ENCODE data around the gene PIGB. TPM values are rescaled to one million over a fixed set of nuclear protein-coding genes. Genes with fewer than 3 reads are reported as not detected.

Gene PIGB
- total and polyA plus RNA-seq, 2 of the 8 experiments (the other 6 are each of a cell fraction or from before 2014, with no cell fraction given), result 4.3 to 11.7 TPM

DNA sequence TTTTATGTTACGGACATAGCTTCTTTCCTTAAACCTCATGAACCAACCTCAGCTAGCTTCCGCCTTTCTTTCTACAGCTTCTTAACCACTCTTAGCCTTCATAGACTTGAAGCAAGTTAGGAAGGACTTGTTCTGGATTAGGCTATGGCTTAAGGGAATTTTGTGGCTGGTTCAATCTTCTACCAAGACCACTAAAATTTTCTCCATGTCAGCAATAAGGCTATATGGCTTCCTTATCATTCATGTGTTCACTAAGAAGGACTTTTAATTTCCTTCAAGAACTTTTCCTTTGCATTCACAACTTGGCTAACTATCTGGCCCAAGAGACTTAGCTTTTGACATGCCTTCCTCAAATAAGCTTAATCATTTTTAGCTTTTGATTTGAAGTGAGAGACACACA, 64.7 kb downstream of the PIGB start:
- CTCF ChIA-PET (ENCODE audit: partially characterized antibody), result no interaction called here
- POLR2A ChIA-PET (ENCODE audit: partially characterized antibody), result no interaction called here
- H3K14ac ChIP-seq (ENCODE audit: insufficient read length), result no peak overlapping the region
- TF ChIP-seq SP1 (IDR thresholded peaks at IDR 0.05; ENCODE audit: low read depth, low read length) (no peak), GTF2F1 (IDR thresholded peaks at IDR 0.05; ENCODE audit: borderline replicate concordance, low read depth, low read length) (no peak), HDAC2 (IDR thresholded peaks at IDR 0.05; ENCODE audit: borderline replicate concordance in 1 of 2, low read depth in 2 of 2, low read length in 2 of 2) (no peak), KDM5A (IDR thresholded peaks at IDR 0.05; ENCODE audit: low read length) (no peak), BACH1 (IDR thresholded peaks at IDR 0.05; ENCODE audit: low read length) (no peak), CHD2 (IDR thresholded peaks at IDR 0.05; ENCODE audit: low read length) (no peak), CTBP2 (IDR thresholded peaks at IDR 0.05; ENCODE audit: borderline replicate concordance, insufficient read depth, insufficient read length, low read length) (no peak), POLR2A (IDR thresholded peaks at IDR 0.05; ENCODE audit: control extremely low read depth in 1 of 2, low read depth in 2 of 2, low read length in 2 of 2) (no peak), TCF12 (IDR thresholded peaks at IDR 0.05; ENCODE audit: low read depth, low read length) (no peak), GABPA (IDR thresholded peaks at IDR 0.05; ENCODE audit: borderline replicate concordance, insufficient read depth, low read length) (no peak), TAF1 (IDR thresholded peaks at IDR 0.05; ENCODE audit: low read depth, low read length) (no peak), SRF (IDR thresholded peaks at IDR 0.05; ENCODE audit: low read depth, low read length) (no peak), PHF8 (conservative IDR thresholded peaks at IDR 0.05; ENCODE audit: low read depth, low read length) (no peak), CEBPB (IDR thresholded peaks at IDR 0.05; ENCODE audit: low read depth, low read length) (no peak)

More for the DNA sequence above, 64.7 kb downstream of the PIGB start:
- no peak overlapping the region for H3K4me2 ChIP-seq (ENCODE audit: insufficient read depth in 1 of 2, low read depth in 2 of 2, low read length in 2 of 2)
- H3K4me1 ChIP-seq (replicated peaks in 1 of 4; ENCODE audit: control insufficient read depth in 3 of 4, insufficient read depth in 4 of 4, low read length in 3 of 4), result no peaks in the 10 kb centered on the region
- no peak overlapping the region for H2AFZ ChIP-seq (ENCODE audit: low read length)
- H3K4me3 ChIP-seq (ENCODE audit: extremely low read depth in 1 of 4, insufficient read depth in 2 of 4, low read depth in 3 of 4, low read length in 4 of 4), result no peak overlapping the region
- no peaks in the 10 kb centered on the region for H3K27me3 ChIP-seq (replicated peaks in 1 of 4; ENCODE audit: control insufficient read depth in 3 of 4, extremely low read depth in 1 of 4, insufficient read depth in 3 of 4, low read length in 3 of 4)
- DNase-seq (ENCODE audit: low read depth in 1 of 2, low spot score in 2 of 2) (no peak), FAIRE-seq (no peak)
- H2BK5ac ChIP-seq (ENCODE audit: low read depth, low read length), result no peak overlapping the region
- H4K8ac ChIP-seq (ENCODE audit: extremely low read depth, insufficient read depth, low read length), result no peak overlapping the region
- H3K79me2 ChIP-seq (ENCODE audit: control insufficient read depth in 1 of 2, insufficient read depth in 2 of 2, low read length in 2 of 2), result no peaks in the 10 kb centered on the region
- no peak overlapping the region for H4K5ac ChIP-seq (ENCODE audit: insufficient read length, low read depth, low read length)
- H3K9ac ChIP-seq (replicated peaks in 1 of 4; ENCODE audit: extremely low read depth in 1 of 4, low read depth in 3 of 4, low read length in 3 of 4), result no peak overlapping the region
- no peak overlapping the region for H3K4ac ChIP-seq (replicated peaks; ENCODE audit: insufficient read length, low read depth, low read length)
- H3K18ac ChIP-seq (ENCODE audit: extremely low read depth, low read length), result no peak overlapping the region
- H2AK5ac ChIP-seq (ENCODE audit: low read depth, low read length), result no peak overlapping the region
- H2BK12ac ChIP-seq (ENCODE audit: low read depth, low read length), result no peak overlapping the region
- H2BK15ac ChIP-seq (ENCODE audit: low read length), result no peak overlapping the region
- H3K27ac ChIP-seq (ENCODE audit: low read depth, low read length), result no peak overlapping the region
- no peaks in the 10 kb centered on the region; the same call in 1 of the 2 replicates for H3K23me2 ChIP-seq (ENCODE audit: low read depth, low read length)
- H2BK20ac ChIP-seq (ENCODE audit: low read length), result no peak overlapping the region
- H3K23ac ChIP-seq (ENCODE audit: insufficient read length), result no peak overlapping the region
- no peak overlapping the region for H3K56ac ChIP-seq (replicated peaks; ENCODE audit: insufficient read length, low read depth, low read length)
- no peak overlapping the region for H2BK120ac ChIP-seq (replicated peaks; ENCODE audit: low read depth, low read length)
- H4K20me1 ChIP-seq (replicated peaks in 1 of 2; ENCODE audit: control insufficient read depth in 1 of 2, insufficient read depth in 2 of 2, low read length in 2 of 2), result no peaks in the 10 kb centered on the region
- no peaks in the 10 kb centered on the region for H3K79me1 ChIP-seq (ENCODE audit: low read depth, low read length)
- H4K91ac ChIP-seq (replicated peaks; ENCODE audit: insufficient read length, low read length), result no peak overlapping the region
- no peaks in the 10 kb centered on the region for H3K36me3 ChIP-seq (ENCODE audit: control insufficient read depth in 2 of 4, insufficient read depth in 4 of 4, low read length in 3 of 4)
- H3K9me3 ChIP-seq (ENCODE audit: insufficient read depth in 2 of 2, low read depth in 1 of 2, low read length in 1 of 2), result no peaks in the 10 kb centered on the region; a peak in 1 of 4 replicates
- WGBS, 2 experiments (ENCODE audit: extremely low coverage in 1 of 2, insufficient coverage in 1 of 2, insufficient read length in 1 of 2, insufficient replicate concordance in 2 of 2, low coverage in 1 of 2, low lambda C conversion rate in 2 of 2, missing lambda C conversion rate in 1 of 2), result 84% methylated on average over 2 of the region's 2 CpGs; no CpG with 5 or more reads in 1 of the 2 experiments

Data from H1 (cell line).